ENCODE results near the gene ITM2B. TPM values are rescaled to one million over a fixed set of nuclear protein-coding genes. Genes with fewer than 3 reads are reported as not detected.

The ITM2B gene
- total and polyA plus RNA-seq, 4 donors = 114 to 379 (median 202) TPM

- peaks cover 0 to under 1% (median 0%) of the 10 kb centered on the region in 4 donors for H3K9me3 ChIP-seq (ENCODE audit: control insufficient read depth in 4 of 4, low read length in 3 of 4)
- peaks cover 0 to 30% (median 6%) of the 10 kb centered on the region in 4 donors for H3K4me1 ChIP-seq (ENCODE audit: control insufficient read depth in 4 of 4, insufficient read depth in 4 of 4, low read length in 3 of 4)
- peaks cover 0 to 4% (median under 1%) of the 10 kb centered on the region in 4 donors for H3K36me3 ChIP-seq (ENCODE audit: control insufficient read depth in 4 of 4, insufficient read depth in 3 of 4, low read depth in 1 of 4, low read length in 3 of 4)
- no peaks in the 10 kb centered on the region for H3K27me3 ChIP-seq (ENCODE audit: control insufficient read depth in 4 of 4, insufficient read depth in 4 of 4, low read length in 3 of 4)
- DNase-seq (ENCODE audit: low spot score) = no peak
- H3K9ac ChIP-seq (ENCODE audit: low read depth in 1 of 2, low read length in 2 of 2) = no peak overlapping the region
- TF ChIP-seq JUND (IDR thresholded peaks at IDR 0.05) (no peak), HNF4A (conservative IDR thresholded peaks at IDR 0.05) (no peak), HNF4G (IDR thresholded peaks at IDR 0.05) (no peak)
- no peak overlapping the region for H3K27ac ChIP-seq (ENCODE audit: low read depth in 1 of 2, low read length in 2 of 2)
- H3K4me3 ChIP-seq (ENCODE audit: low read depth in 1 of 3, low read length in 3 of 3) = no peak overlapping the region
- WGBS = 89% methylated on average over 43 of the region's 43 CpGs
Observed at GRCh38 chr13:48316826-48317510, 84.0 kb downstream of the ITM2B start.

- peaks cover 0 to 3% (median 0%) of the 10 kb centered on the region in 4 donors for H3K9me3 ChIP-seq (ENCODE audit: control insufficient read depth in 4 of 4, low read length in 3 of 4)
- no peak overlapping the region for H3K9ac ChIP-seq (ENCODE audit: low read depth in 1 of 2, low read length in 2 of 2)
- no peak for TF ChIP-seq GABPA (IDR thresholded peaks at IDR 0.05 in 1 of 2, conservative IDR thresholded peaks at IDR 0.05 in 1 of 2)
- peak in 1 of 2 donors; percentile 32 for TF ChIP-seq RXRA (IDR thresholded peaks at IDR 0.05)
- no peak overlapping the region for H3K27ac ChIP-seq (ENCODE audit: low read depth in 1 of 2, low read length in 2 of 2)
- no peak for DNase-seq (ENCODE audit: low spot score)
- peaks cover 0 to 30% (median 6%) of the 10 kb centered on the region in 4 donors for H3K4me1 ChIP-seq (ENCODE audit: control insufficient read depth in 4 of 4, insufficient read depth in 4 of 4, low read length in 3 of 4)
- peak overlapping the region in 2 of 3 donors; percentile 9 to 25 for H3K4me3 ChIP-seq (ENCODE audit: low read depth in 1 of 3, low read length in 3 of 3)
- 70% methylated on average over 41 of the region's 41 CpGs for WGBS
- peaks cover 0 to 4% (median under 1%) of the 10 kb centered on the region in 4 donors for H3K36me3 ChIP-seq (ENCODE audit: control insufficient read depth in 4 of 4, insufficient read depth in 3 of 4, low read depth in 1 of 4, low read length in 3 of 4)
- H3K27me3 ChIP-seq (ENCODE audit: control insufficient read depth in 4 of 4, insufficient read depth in 4 of 4, low read length in 3 of 4) = no peaks in the 10 kb centered on the region
Observed at GRCh38 chr13:48317511-48318376, 84.7 kb downstream of the ITM2B start.

- H3K4me1 ChIP-seq (ENCODE audit: control insufficient read depth in 4 of 4, insufficient read depth in 4 of 4, low read length in 3 of 4) = peaks cover 0 to 30% (median 6%) of the 10 kb centered on the region in 4 donors
- H3K27me3 ChIP-seq (ENCODE audit: control insufficient read depth in 4 of 4, insufficient read depth in 4 of 4, low read length in 3 of 4) = no peaks in the 10 kb centered on the region
- no peak for DNase-seq (ENCODE audit: low spot score)
- no peak overlapping the region for H3K27ac ChIP-seq (ENCODE audit: low read depth in 1 of 2, low read length in 2 of 2)
- no peak for TF ChIP-seq JUND (IDR thresholded peaks at IDR 0.05)
- TF ChIP-seq ATF3 (IDR thresholded peaks at IDR 0.05) = no peak
- TF ChIP-seq FOXA2 (IDR thresholded peaks at IDR 0.05) = no peak
- TF ChIP-seq RAD21 (IDR thresholded peaks at IDR 0.05) = no peak
- TF ChIP-seq NR2F2 (IDR thresholded peaks at IDR 0.05) = no peak
- no peak for TF ChIP-seq SP1 (IDR thresholded peaks at IDR 0.05)
- no peak for TF ChIP-seq HNF4A (conservative IDR thresholded peaks at IDR 0.05)
- TF ChIP-seq TAF1 (conservative IDR thresholded peaks at IDR 0.05) = no peak
- peak overlapping the region in 2 of 3 donors; percentile 9 to 25 for H3K4me3 ChIP-seq (ENCODE audit: low read depth in 1 of 3, low read length in 3 of 3)
- no peak overlapping the region for H3K9ac ChIP-seq (ENCODE audit: low read depth in 1 of 2, low read length in 2 of 2)
- 65% methylated on average over 28 of the region's 28 CpGs for WGBS
- peaks cover 0 to 4% (median under 1%) of the 10 kb centered on the region in 4 donors for H3K36me3 ChIP-seq (ENCODE audit: control insufficient read depth in 4 of 4, insufficient read depth in 3 of 4, low read depth in 1 of 4, low read length in 3 of 4)
- peaks cover 0 to 3% (median 0%) of the 10 kb centered on the region in 4 donors for H3K9me3 ChIP-seq (ENCODE audit: control insufficient read depth in 4 of 4, low read length in 3 of 4)
Observed at GRCh38 chr13:48318377-48318811, 85.4 kb downstream of the ITM2B start.
